GM13977 (cell line): Measurements from ENCODE around the gene KREMEN1.

Source experiments
- DNase-seq: peaks from one replicate; pipeline ENCODE4 v3.0.0; 2012; ENCODE audit warnings: low spot score
- CTCF ChIP-seq: IDR thresholded peaks from 2 replicates; pipeline ENCODE4 v1.5.1; 2012; ENCODE audit warnings: mild to moderate bottlenecking, control low read depth; ENCODE audit not compliant: insufficient read depth; ENCODE audit errors: extremely low read depth, missing control alignments
- in situ Hi-C: fragments of 300-500 bp; cut with MboI; formaldehyde crosslinking; loops from one replicate; pipeline ENCODE4 v1.12.0; 2022; ENCODE audit warnings: low sequenced_read_pairs, low pct_unique_long_range_greater_than_20kb, mixed read lengths, inconsistent platforms; ENCODE audit not compliant: unreplicated experiment

Gene KREMEN1

DNA sequence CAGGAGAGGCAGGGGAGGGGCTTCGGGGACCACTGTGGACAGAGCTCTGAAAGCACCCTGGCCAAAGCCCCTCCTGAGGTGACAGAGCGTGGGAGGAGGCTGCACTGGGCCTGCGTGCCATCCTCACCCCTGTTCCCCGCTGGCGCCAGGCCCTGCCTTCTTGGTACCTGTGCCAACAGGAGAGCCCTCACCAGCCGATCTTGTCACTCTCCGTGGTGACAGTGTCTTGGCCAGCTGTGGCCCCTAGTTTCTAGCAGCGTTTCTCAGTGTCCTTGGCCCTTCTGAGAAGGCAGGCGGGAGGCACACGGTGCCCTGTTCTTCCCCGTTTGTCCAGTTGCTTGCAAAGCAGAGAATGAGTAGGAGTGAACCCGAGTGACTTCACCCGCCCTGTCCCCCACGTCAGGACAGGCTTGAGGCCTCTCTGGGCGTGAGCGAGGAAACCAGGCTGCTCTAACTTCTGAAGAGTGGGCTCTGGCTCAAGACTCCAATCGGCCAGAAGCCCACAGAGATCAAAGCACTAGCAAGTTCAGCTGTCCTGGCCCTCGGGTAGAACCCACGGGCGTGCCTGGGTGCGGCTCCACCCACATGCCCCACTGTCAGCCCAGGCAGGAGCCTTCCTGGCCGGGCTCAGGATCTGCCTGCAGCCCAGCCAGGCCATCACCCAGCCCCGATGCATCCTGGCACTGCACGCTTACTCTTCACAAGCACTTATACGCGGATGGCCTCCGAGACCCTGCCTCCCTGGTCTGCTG is 72.7 kb downstream of the KREMEN1 start:
- TF ChIP-seq CTCF = no peak
- in situ Hi-C loops = no loop called here
- no peak for DNase-seq

- TF ChIP-seq CTCF = no peak
- no peak for DNase-seq
- in situ Hi-C loops = no loop called here
Measured at GRCh38 chr22:29146091-29146560, 73.3 kb downstream of the KREMEN1 start.

- no peak for TF ChIP-seq CTCF
- DNase-seq = no peak
- in situ Hi-C loops = no loop called here
Measured at GRCh38 chr22:29146771-29147170, 73.9 kb downstream of the KREMEN1 start.

- no peak for DNase-seq
- in situ Hi-C loops = no loop called here
Measured at GRCh38 chr22:29147331-29147899, 74.6 kb downstream of the KREMEN1 start.

GRCh38 chr22:29148036-29148435 is 75.2 kb downstream of the KREMEN1 start:
- no peak for TF ChIP-seq CTCF
- DNase-seq = no peak
- in situ Hi-C loops = no loop called here

More at GRCh38 chr22:29147331-29147899, 74.6 kb downstream of the KREMEN1 start:
- no peak for TF ChIP-seq CTCF

- no peak for DNase-seq
- in situ Hi-C loops = no loop called here
- no peak for TF ChIP-seq CTCF
Measured at GRCh38 chr22:29148826-29149225, 76.0 kb downstream of the KREMEN1 start.
